ENCODE data around the gene USP53.

GRCh38 chr4:119237642-119238041 is 25.1 kb downstream of the USP53 start:
- TF ChIP-seq, protein P1, sequence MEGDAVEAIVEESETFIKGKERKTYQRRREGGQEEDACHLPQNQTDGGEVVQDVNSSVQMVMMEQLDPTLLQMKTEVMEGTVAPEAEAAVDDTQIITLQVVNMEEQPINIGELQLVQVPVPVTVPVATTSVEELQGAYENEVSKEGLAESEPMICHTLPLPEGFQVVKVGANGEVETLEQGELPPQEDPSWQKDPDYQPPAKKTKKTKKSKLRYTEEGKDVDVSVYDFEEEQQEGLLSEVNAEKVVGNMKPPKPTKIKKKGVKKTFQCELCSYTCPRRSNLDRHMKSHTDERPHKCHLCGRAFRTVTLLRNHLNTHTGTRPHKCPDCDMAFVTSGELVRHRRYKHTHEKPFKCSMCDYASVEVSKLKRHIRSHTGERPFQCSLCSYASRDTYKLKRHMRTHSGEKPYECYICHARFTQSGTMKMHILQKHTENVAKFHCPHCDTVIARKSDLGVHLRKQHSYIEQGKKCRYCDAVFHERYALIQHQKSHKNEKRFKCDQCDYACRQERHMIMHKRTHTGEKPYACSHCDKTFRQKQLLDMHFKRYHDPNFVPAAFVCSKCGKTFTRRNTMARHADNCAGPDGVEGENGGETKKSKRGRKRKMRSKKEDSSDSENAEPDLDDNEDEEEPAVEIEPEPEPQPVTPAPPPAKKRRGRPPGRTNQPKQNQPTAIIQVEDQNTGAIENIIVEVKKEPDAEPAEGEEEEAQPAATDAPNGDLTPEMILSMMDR (IDR thresholded peaks at IDR 0.05; ENCODE audit: insufficient read depth, low read length, poor library complexity, severe bottlenecking): no peak
- no peak for TF ChIP-seq EZH2phosphoT487 (conservative IDR thresholded peaks at IDR 0.05; ENCODE audit: low read length)

Measured in SU-DHL-6 (cell line).